Pancreas (tissue), 10 donors: ENCODE data around the gene JAM3. TPM values are rescaled to one million over a fixed set of nuclear protein-coding genes. Genes with fewer than 3 reads are reported as not detected.

ENCODE experiments used
- ATAC-seq, 4 donors: fragments of 200-7000 bp; cut with Tn5 transposase; one replicate each; pipeline versions ENCODE4 v1.8.0 to v1.9.1; 2020; ENCODE audit warnings: mild to moderate bottlenecking in 4 of 4, moderate library complexity in 4 of 4
- DNase-seq, 6 donors: peaks; one replicate each; pipeline ENCODE4 v3.0.0-alpha.2; 2020
- FAIRE-seq: peaks from 2 replicates; lab custom pipeline; 2012; peaks lifted over from hg19 to GRCh38; lab: Jason Lieb, UNC
- H3K27ac ChIP-seq, 4 donors: fragments of 200-600 bp; sonication (generic); 1 replicate in 3 of 4; 2 replicates in 1 of 4; pipeline versions ENCODE4 v1.5.0 to v1.8.0; 2020
- H3K27me3 ChIP-seq, 4 donors: fragments of 200-600 bp; one replicate each; pipeline ENCODE4 v1.8.0; 2021
- H3K36me3 ChIP-seq, 3 donors: fragments of 200-600 bp; sonication (generic) in 1 of 3; one replicate each; pipeline versions ENCODE4 v1.5.0 to v1.8.0; 2020 to 2021
- H3K4me1 ChIP-seq, 3 donors: fragments of 200-600 bp; one replicate each; pipeline ENCODE4 v1.8.0; 2021
- H3K4me3 ChIP-seq, 4 donors: fragments of 200-600 bp; sonication (generic) in 2 of 4; one replicate each; pipeline versions ENCODE4 v1.5.0 to v1.8.0; 2020 to 2021
- H3K9me3 ChIP-seq, 4 donors: fragments of 200-600 bp; one replicate each; pipeline ENCODE4 v1.8.0; 2021
- CTCF ChIP-seq, 4 donors: fragments of 200-600 bp; sonication (generic) in 3 of 4; IDR thresholded peaks; one replicate each; pipeline versions ENCODE4 v1.5.0 to v1.8.0; 2021; ENCODE audit warnings: antibody characterized with exemption in 4 of 4
- WGBS, 2 donors: extraction: QIAGEN DNeasy Blood & Tissue Kit; methylation state at CpG; one replicate each; pipeline ENCODE4 v1.1.7; 2013; 5-methylcytosine and 5-hydroxymethylcytosine counted together
- intact Hi-C, 3 donors: fragments of 100-400 bp; cut with DNase I; formaldehyde crosslinking; loops; one replicate each; pipeline versions ENCODE4 v1.11.1 to v1.14.2; 2022
- polyA plus RNA-seq, 2 donors: library from polyadenylated mRNA; stranded (reverse); fragments of 200-250 nt; gene quantifications; one replicate each; pipeline ENCODE4 v1.2.3, GENCODE V29; 2013
- total RNA-seq, 6 donors: library from RNA; stranded (reverse); fragmentation: NEBNext Ultra II Directional in 4 of 6; extraction: Animal tissue kit (Norgen Biotek cat#: 25700) in 4 of 6; gene quantifications; one replicate each; pipeline versions ENCODE4 v1.2.1 to v1.2.4, GENCODE V29; 2021 to 2023
- donor health status: healthy with polysubstance abuse.
- donor health status: DM: no; HTN: no; CAD: no; lungs with moderate emphysema.
- donor health status: DM: no; HTN: no; CAD: no.
- donor health status: control.
- donor health status: control.
- donor health status: Bipolar disorder and iron deficiency.
- donor health status: DM: yes; HTN: yes; CAD: no.
- donor health status: DM: no; HTN: no; CAD: no.
- donor health status: DM: no; HTN: no; CAD: no.
- donor health status: DM: yes; HTN: yes; CAD: no.

The JAM3 gene
- total and polyA plus RNA-seq, 8 donors: 1.7 to 11.0 (median 4.2) TPM

DNA sequence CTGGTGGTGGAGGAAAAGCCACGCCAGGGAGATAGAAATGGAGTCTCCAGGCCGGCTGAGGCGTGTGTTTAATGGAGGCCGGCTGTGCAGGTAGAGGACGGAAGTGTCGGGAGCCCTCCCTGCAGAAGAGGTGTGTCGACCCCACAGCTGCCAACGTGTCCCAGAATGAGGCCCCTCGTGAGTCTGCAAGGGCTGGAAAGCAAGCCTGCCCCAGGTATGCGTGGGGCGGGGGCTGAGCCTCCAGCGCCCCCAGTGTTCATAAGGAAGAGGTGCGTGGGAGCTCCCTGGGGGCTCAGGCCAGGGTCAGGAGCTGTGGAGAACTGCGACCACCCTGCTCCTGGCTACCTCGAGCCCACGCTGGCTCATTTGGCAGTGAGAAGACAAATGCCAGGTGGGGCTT, 38.0 kb upstream of the JAM3 start:
- H3K4me3 ChIP-seq: no peak overlapping the region
- DNase-seq (no peak), FAIRE-seq (no peak), ATAC-seq (no peak)
- no peak for TF ChIP-seq CTCF (IDR thresholded peaks at IDR 0.05)
- no peaks in the 10 kb centered on the region for H3K36me3 ChIP-seq
- no peaks in the 10 kb centered on the region for H3K9me3 ChIP-seq
- H3K27me3 ChIP-seq: no peaks in the 10 kb centered on the region
- H3K4me1 ChIP-seq: peaks cover 19 to 26% (median 21%) of the 10 kb centered on the region in 3 donors
- intact Hi-C loops: no loop called here
- 64 to 69% methylated on average over 16 of the region's 16 CpGs for WGBS, 2 donors
- H3K27ac ChIP-seq: no peak overlapping the region

- Histone ChIP-seq H3K4me3 (no peak overlapping the region), H3K27me3 (no peaks in the 10 kb centered on the region), H3K9me3 (no peaks in the 10 kb centered on the region), H3K4me1 (peaks cover 19 to 29% (median 26%) of the 10 kb centered on the region in 3 donors), H3K27ac (no peak overlapping the region), H3K36me3 (no peaks in the 10 kb centered on the region)
- TF ChIP-seq CTCF (IDR thresholded peaks at IDR 0.05): no peak
- FAIRE-seq (no peak), DNase-seq (no peak), ATAC-seq (no peak)
- intact Hi-C loops: no loop called here
- WGBS, 2 donors: 82 to 90% methylated on average over 6 of the region's 6 CpGs
Measured at GRCh38 chr11:134032043-134032442, 36.8 kb upstream of the JAM3 start.

- H3K9me3 ChIP-seq: no peaks in the 10 kb centered on the region
- 71 to 80% methylated on average over 24 of the region's 24 CpGs for WGBS, 2 donors
- no peak for FAIRE-seq
- H3K27me3 ChIP-seq: no peaks in the 10 kb centered on the region
- H3K36me3 ChIP-seq: no peaks in the 10 kb centered on the region
- no peak overlapping the region for H3K27ac ChIP-seq
- no peak overlapping the region for H3K4me3 ChIP-seq
- intact Hi-C loops: no loop called here
- ATAC-seq: no peak
- H3K4me1 ChIP-seq: peaks cover 19 to 29% (median 26%) of the 10 kb centered on the region in 3 donors
- DNase-seq: peak in 1 of 6 donors; percentile 56
- TF ChIP-seq CTCF (IDR thresholded peaks at IDR 0.05): no peak
Measured at GRCh38 chr11:134032501-134033091, 36.3 kb upstream of the JAM3 start.

DNA sequence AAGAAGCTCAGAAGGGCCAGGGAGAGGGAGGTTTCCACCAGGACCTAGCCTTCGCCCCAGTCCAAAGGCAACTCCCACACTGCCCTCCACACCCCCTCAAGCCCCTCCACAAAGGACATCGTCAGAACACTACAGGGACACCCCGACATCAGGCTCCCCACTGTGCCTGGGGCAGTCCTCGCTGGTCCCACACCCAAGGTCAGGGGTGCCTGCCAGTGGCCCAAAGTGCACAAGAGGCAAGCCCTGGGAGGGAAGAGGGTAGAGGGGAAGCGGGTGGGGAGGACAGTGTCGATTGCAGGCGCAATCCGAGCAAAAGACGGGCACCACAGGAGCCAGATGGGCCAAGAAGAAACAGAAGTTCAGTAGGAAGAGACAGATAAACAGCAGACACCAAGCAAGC, 35.6 kb upstream of the JAM3 start:
- intact Hi-C loops: no loop called here
- H3K27ac ChIP-seq: peak overlapping the region; percentile 85 to 96 (median 94)
- ATAC-seq: no peak
- H3K4me3 ChIP-seq: peak overlapping the region in 1 of 4 donors; percentile 7
- H3K9me3 ChIP-seq: no peaks in the 10 kb centered on the region
- H3K36me3 ChIP-seq: no peaks in the 10 kb centered on the region
- DNase-seq: no peak
- no peak for TF ChIP-seq CTCF (IDR thresholded peaks at IDR 0.05)
- H3K27me3 ChIP-seq: no peaks in the 10 kb centered on the region
- no peak for FAIRE-seq
- 71 to 74% methylated on average over 9 of the region's 9 CpGs for WGBS, 2 donors
- peaks cover 23 to 33% (median 29%) of the 10 kb centered on the region in 3 donors for H3K4me1 ChIP-seq
